Neural cell (in vitro differentiated cells): ENCODE measurements around the gene SLC10A3. TPM values are rescaled to one million over a fixed set of nuclear protein-coding genes. Genes with fewer than 3 reads are reported as not detected.
"Not testable (repeated sequence)": the region's sequence is repeated elsewhere in the genome, so short reads cannot be mapped to it uniquely, and the experiment has no call there.

ENCODE experiments used
- H2AFZ ChIP-seq: fragments of 200-600, 300-800 bp; sonication (generic), shearing (Covaris generic); 2 replicates; pipeline ENCODE4 v1.6.0; 2014; ENCODE audit warnings: low read depth, mild to moderate bottlenecking, antibody characterized with exemption, low read length, moderate library complexity
- H3F3A ChIP-seq: fragments of 200-600 bp; shearing (Covaris generic); 2 replicates; pipeline ENCODE4 v1.6.1; 2016; ENCODE audit warnings: mild to moderate bottlenecking, moderate library complexity, mixed read lengths, antibody characterized with exemption, low read length; ENCODE audit not compliant: insufficient read depth, poor library complexity, severe bottlenecking
- H3K27ac ChIP-seq: fragments of 200-600, 300-800 bp; sonication (generic), shearing (Covaris generic); 2 replicates; pipeline ENCODE4 v1.5.1; 2014; ENCODE audit warnings: mild to moderate bottlenecking, low read length, moderate library complexity
- H3K27me3 ChIP-seq: fragments of 300-800, 200-600 bp; sonication (generic), shearing (Covaris generic); 2 replicates; pipeline ENCODE4 v1.6.0; 2014; ENCODE audit warnings: mild to moderate bottlenecking, low read depth, low read length, moderate library complexity; ENCODE audit not compliant: insufficient read depth
- H3K36me3 ChIP-seq: fragments of 300-800, 200-600 bp; sonication (generic), shearing (Covaris generic); 2 replicates; pipeline ENCODE4 v1.5.1; 2014; ENCODE audit warnings: mild to moderate bottlenecking, antibody characterized with exemption, low read length, moderate library complexity; ENCODE audit not compliant: insufficient read depth
- H3K4me2 ChIP-seq: fragments of 300-800, 200-600 bp; sonication (generic), shearing (Covaris generic); 2 replicates; pipeline ENCODE4 v1.6.0; 2014; ENCODE audit warnings: mild to moderate bottlenecking, low read length
- H3K4me3 ChIP-seq: fragments of 300-800, 200-600 bp; sonication (generic), shearing (Covaris generic); 2 replicates; pipeline ENCODE4 v1.5.1; 2014; ENCODE audit warnings: mild to moderate bottlenecking, low read length, moderate library complexity
- H3K79me2 ChIP-seq: fragments of 200-600 bp; shearing (Covaris generic); replicated peaks from 2 replicates; pipeline ENCODE4 v1.6.0; 2014; ENCODE audit warnings: mild to moderate bottlenecking, low read length, moderate library complexity; ENCODE audit not compliant: insufficient read depth
- H3K9ac ChIP-seq: fragments of 300-800, 200-600 bp; sonication (generic), shearing (Covaris generic); 2 replicates; pipeline ENCODE4 v1.6.1; 2016; ENCODE audit warnings: mild to moderate bottlenecking, low read length, mixed read lengths
- H3K9me2 ChIP-seq: fragments of 200-600 bp; shearing (Covaris generic); 2 replicates; pipeline ENCODE4 v1.6.1; 2016; ENCODE audit warnings: mild to moderate bottlenecking, low read length, mixed read lengths; ENCODE audit not compliant: insufficient read depth
- H3K9me3 ChIP-seq: fragments of 200-600, 300-800 bp; sonication (generic), shearing (Covaris generic); 2 replicates; pipeline ENCODE4 v1.6.1; 2016; ENCODE audit warnings: mild to moderate bottlenecking, mixed run types, low read length, moderate library complexity, mixed read lengths
- H4K20me1 ChIP-seq: fragments of 200-600 bp; shearing (Covaris generic); 2 replicates; pipeline ENCODE4 v1.6.1; 2016; ENCODE audit warnings: mild to moderate bottlenecking, mixed run types; ENCODE audit not compliant: insufficient read depth
- EZH2 ChIP-seq: fragments of 200-600, 300-800 bp; shearing (Covaris generic), sonication (generic); IDR thresholded peaks from 2 replicates; pipeline ENCODE4 v1.6.1; 2014; ENCODE audit warnings: antibody characterized with exemption, low read length, borderline replicate concordance, mild to moderate bottlenecking; ENCODE audit not compliant: insufficient read depth, poor library complexity, severe bottlenecking
- MXI1 ChIP-seq: fragments of 450-650 bp; conservative IDR thresholded peaks from 2 replicates; pipeline ENCODE4 v1.6.1; 2014; ENCODE audit warnings: antibody characterized with exemption, mild to moderate bottlenecking; ENCODE audit not compliant: poor library complexity, severe bottlenecking
- POLR2AphosphoS5 ChIP-seq: IDR thresholded peaks from 2 replicates; pipeline ENCODE4 v1.6.1; 2012
- REST ChIP-seq: IDR thresholded peaks from 2 replicates; pipeline ENCODE4 v1.6.1; 2012; ENCODE audit warnings: borderline replicate concordance
- polyA plus RNA-seq: library from polyadenylated mRNA; depleted of rRNA; stranded (reverse); fragments of >200 nt; gene quantifications from 2 replicates; pipeline ENCODE4 v1.2.3, GENCODE V29; 2014
- TF ChIP-seq, protein P1 (sequence below): fragments of 450-650 bp; IDR thresholded peaks from 2 replicates; pipeline ENCODE4 v1.5.1; 2014; ENCODE audit warnings: antibody characterized with exemption, mild to moderate bottlenecking, moderate library complexity; ENCODE audit not compliant: poor library complexity, severe bottlenecking

Gene SLC10A3
- polyA plus RNA-seq, 1 donor from 2014 or later: 2.7 TPM

- H3K4me2 ChIP-seq: no peak overlapping the region
- H3K4me3 ChIP-seq: no peak overlapping the region
- no peaks in the 10 kb centered on the region for H4K20me1 ChIP-seq
- H3K36me3 ChIP-seq: no peaks in the 10 kb centered on the region
- no peaks in the 10 kb centered on the region for H3F3A ChIP-seq
- H2AFZ ChIP-seq: no peak overlapping the region
- TF ChIP-seq POLR2AphosphoS5: no peak
- TF ChIP-seq, protein P1, sequence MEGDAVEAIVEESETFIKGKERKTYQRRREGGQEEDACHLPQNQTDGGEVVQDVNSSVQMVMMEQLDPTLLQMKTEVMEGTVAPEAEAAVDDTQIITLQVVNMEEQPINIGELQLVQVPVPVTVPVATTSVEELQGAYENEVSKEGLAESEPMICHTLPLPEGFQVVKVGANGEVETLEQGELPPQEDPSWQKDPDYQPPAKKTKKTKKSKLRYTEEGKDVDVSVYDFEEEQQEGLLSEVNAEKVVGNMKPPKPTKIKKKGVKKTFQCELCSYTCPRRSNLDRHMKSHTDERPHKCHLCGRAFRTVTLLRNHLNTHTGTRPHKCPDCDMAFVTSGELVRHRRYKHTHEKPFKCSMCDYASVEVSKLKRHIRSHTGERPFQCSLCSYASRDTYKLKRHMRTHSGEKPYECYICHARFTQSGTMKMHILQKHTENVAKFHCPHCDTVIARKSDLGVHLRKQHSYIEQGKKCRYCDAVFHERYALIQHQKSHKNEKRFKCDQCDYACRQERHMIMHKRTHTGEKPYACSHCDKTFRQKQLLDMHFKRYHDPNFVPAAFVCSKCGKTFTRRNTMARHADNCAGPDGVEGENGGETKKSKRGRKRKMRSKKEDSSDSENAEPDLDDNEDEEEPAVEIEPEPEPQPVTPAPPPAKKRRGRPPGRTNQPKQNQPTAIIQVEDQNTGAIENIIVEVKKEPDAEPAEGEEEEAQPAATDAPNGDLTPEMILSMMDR: no peak
- no peak for TF ChIP-seq REST
- TF ChIP-seq MXI1: no peak
- TF ChIP-seq EZH2: no peak
- H3K9ac ChIP-seq: no peak overlapping the region
- no peak overlapping the region for H3K27ac ChIP-seq
- no peaks in the 10 kb centered on the region for H3K9me2 ChIP-seq
- no peaks in the 10 kb centered on the region for H3K9me3 ChIP-seq
- no peaks in the 10 kb centered on the region for H3K79me2 ChIP-seq
- no peaks in the 10 kb centered on the region for H3K27me3 ChIP-seq
Observed at GRCh38 chrX:154502098-154502497, 11.7 kb upstream of the SLC10A3 start.

DNA sequence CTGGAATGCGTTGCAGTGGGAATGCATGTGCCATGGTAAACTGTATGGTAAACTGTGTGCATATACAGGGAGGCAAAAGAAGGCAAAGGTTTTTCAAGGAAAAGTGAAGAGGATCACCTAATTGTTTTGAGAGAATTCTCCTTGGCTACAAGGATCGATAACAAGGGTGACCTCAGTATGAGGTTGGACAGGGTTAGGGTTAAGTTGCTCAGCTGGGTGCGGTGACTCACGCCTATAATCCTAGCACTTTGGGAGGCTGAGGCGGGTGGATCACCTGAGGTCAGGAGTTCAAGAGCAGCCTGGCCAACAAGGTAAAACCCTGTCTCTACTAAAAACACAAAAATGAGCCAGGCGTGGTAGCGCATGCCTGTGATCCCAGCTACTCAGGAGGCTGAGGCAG lies 11.0 kb upstream of the SLC10A3 start:
- H3K4me3 ChIP-seq, H3K9me3 ChIP-seq, H3K9me2 ChIP-seq, H3K9ac ChIP-seq, H3K27me3 ChIP-seq, H4K20me1 ChIP-seq, H3F3A ChIP-seq, H3K79me2 ChIP-seq, H3K27ac ChIP-seq, H3K36me3 ChIP-seq, H3K4me2 ChIP-seq, H2AFZ ChIP-seq: not testable (repeated sequence)

- H3K27ac ChIP-seq, H4K20me1 ChIP-seq, H3F3A ChIP-seq, H3K4me3 ChIP-seq, H3K9me3 ChIP-seq, H3K9ac ChIP-seq, H3K27me3 ChIP-seq, H3K36me3 ChIP-seq, H3K4me2 ChIP-seq, H3K9me2 ChIP-seq, H3K79me2 ChIP-seq, H2AFZ ChIP-seq: not testable (repeated sequence)
Observed at GRCh38 chrX:154496591-154497137, 6.2 kb upstream of the SLC10A3 start.
